ENCODE measurements around the gene HNRNPC. TPM values are rescaled to one million over a fixed set of nuclear protein-coding genes. Genes with fewer than 3 reads are reported as not detected.

The HNRNPC gene
- total RNA-seq, 1 experiment from 2014 or later = 1,048 TPM

Other genes with a start within 250 kb of the HNRNPC start
- gene NDRG2, start 244.4 kb downstream of the HNRNPC start, total RNA-seq (2014; rRNA removed; shearing (Covaris generic)) = 3.4 and 5.0 TPM in 2 replicates
- gene TPPP2, start 239.2 kb downstream of the HNRNPC start, total RNA-seq (2014; rRNA removed; shearing (Covaris generic)) = not detected in 2 replicates
- gene RNASE13, start 234.6 kb downstream of the HNRNPC start, total RNA-seq (2014; rRNA removed; shearing (Covaris generic)) = not detected in 2 replicates
- gene RNASE7, start 227.1 kb downstream of the HNRNPC start, total RNA-seq (2014; rRNA removed; shearing (Covaris generic)) = not detected in 2 replicates
- gene RNASE8, start 211.6 kb downstream of the HNRNPC start, total RNA-seq (2014; rRNA removed; shearing (Covaris generic)) = not detected in 2 replicates
- 9.3 and 10.7 TPM in 2 replicates for gene ARHGEF40, start 199.1 kb downstream of the HNRNPC start, total RNA-seq (2014; rRNA removed; shearing (Covaris generic))
- gene ZNF219, start 170.8 kb downstream of the HNRNPC start, total RNA-seq (2014; rRNA removed; shearing (Covaris generic)) = 23.5 and 27.7 TPM in 2 replicates
- 0.87 and 1.5 TPM in 2 replicates for gene TMEM253, start 168.4 kb downstream of the HNRNPC start, total RNA-seq (2014; rRNA removed; shearing (Covaris generic))
- gene OR5AU1, start 113.4 kb downstream of the HNRNPC start, total RNA-seq (2014; rRNA removed; shearing (Covaris generic)) = not detected in 2 replicates
- 0.05 TPM in 1 of 2 replicates, not detected in the other for gene RPGRIP1, start 10.6 kb upstream of the HNRNPC start, total RNA-seq (2014; rRNA removed; shearing (Covaris generic))
- gene SUPT16H, start 114.6 kb upstream of the HNRNPC start, total RNA-seq (2014; rRNA removed; shearing (Covaris generic)) = 119 and 127 TPM in 2 replicates
- 41.7 and 42.4 TPM in 2 replicates for gene CHD8, start 186.7 kb upstream of the HNRNPC start, total RNA-seq (2014; rRNA removed; shearing (Covaris generic))
- gene RAB2B, start 207.5 kb upstream of the HNRNPC start, total RNA-seq (2014; rRNA removed; shearing (Covaris generic)) = 28.2 and 33.3 TPM in 2 replicates
- 24.7 and 26.8 TPM in 2 replicates for gene TOX4, start 207.8 kb upstream of the HNRNPC start, total RNA-seq (2014; rRNA removed; shearing (Covaris generic))
- 65.8 and 72.2 TPM in 2 replicates for gene METTL3, start 241.9 kb upstream of the HNRNPC start, total RNA-seq (2014; rRNA removed; shearing (Covaris generic))

Data from NCI-H460 (cell line).